Ecto neural progenitor cell (in vitro differentiated cells): ENCODE results near the gene SCN3B.
"Not testable (repeated sequence)": the region's sequence is repeated elsewhere in the genome, so short reads cannot be mapped to it uniquely, and the experiment has no call there.

ENCODE experiments used
- DNase-seq: peaks from one replicate; pipeline ENCODE4 v3.0.0-alpha.2; 2018; ENCODE audit warnings: low spot score

The SCN3B gene, protein sequence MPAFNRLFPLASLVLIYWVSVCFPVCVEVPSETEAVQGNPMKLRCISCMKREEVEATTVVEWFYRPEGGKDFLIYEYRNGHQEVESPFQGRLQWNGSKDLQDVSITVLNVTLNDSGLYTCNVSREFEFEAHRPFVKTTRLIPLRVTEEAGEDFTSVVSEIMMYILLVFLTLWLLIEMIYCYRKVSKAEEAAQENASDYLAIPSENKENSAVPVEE

DNA sequence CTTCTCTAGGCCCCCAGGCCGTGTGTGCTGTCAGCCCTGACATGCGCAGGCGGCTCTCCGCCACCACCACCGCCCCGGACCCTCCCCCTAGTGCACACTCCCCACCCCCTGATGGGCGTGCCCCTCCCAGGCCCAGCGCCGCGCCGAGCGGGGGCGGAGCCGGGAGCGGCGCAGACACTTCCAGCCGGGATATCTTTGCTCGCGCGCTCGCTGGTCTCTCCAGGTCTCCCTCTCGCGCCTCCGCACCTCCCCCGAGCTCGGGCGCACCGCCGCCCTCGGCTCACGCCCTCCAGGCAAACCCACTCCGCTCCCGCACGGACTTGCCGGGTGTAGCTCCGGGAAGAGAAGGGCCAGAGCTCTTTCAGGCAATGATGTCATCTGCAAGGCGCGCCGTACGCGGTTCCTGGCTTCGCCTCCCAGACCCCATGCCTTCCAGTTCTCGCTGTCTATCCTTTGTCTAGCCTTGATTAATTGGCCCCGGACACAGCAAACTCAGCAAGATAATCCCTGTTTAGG lies at the start of gene SCN3B:
Gene SCN3B, minus strand, starts transcription at position 59 of the 516 bp plus-strand sequence. CDS start 823 bp downstream, outside the sequence.
- DNase-seq, result peak; percentile 87

DNA sequence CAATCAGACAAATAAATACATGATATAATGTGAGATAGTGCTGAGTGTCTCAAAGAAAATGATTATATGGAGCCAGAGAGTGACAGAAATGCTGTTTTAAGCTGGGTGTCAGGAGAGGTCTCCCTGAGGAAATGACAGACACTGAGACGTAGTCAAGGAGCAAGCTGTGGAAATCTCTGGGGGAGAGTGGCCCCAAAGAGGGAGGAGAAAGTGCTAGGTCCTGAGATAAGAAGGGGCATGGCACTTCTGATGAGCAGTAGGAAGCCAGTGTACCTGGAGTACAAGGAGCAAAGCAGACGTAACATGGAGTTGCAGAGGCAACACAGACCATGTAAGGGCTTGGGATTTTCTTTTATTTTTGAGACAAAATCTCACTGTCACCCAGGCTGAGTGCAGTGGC lies 48.3 kb upstream of the SCN3B start:
- no peak for DNase-seq

DNA sequence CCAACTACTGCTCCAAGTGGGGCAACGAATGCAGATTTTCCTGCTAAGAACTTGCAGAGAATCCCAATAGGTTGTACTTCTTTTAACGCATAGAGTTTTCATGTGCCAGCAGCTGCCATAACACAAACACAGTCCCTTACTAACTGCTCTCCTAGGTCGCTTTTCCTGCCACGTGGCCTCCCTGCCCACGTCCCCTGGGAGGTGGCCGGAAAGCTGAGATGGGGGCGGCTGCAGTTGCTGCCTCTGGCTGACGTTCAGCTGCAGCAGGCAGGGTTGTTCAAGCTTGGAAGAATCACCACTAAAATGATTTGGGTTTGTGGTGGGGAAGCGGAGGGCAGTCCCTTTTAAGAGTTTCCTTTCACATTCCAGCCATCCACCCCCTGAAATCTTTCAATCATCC lies 47.7 kb upstream of the SCN3B start:
- DNase-seq, result no peak

DNA sequence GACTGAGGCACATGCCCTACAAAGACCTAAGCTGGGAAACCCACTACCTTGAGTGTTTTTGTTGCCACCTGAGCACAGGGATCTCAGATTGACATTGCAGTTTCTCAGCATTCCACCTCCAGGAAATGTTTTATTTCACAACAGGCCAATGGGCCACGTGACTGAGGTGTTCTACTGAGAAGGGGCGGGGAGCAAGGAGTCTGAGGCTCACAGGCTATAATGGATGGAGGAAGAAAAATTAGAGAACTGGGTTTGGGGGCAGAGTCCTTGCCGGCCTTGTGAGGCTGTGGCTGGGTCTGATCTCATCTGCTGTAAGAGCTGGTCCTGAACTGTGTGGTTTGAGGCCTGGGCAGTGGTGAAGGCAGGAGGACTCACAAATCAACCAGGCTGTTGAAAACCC lies 46.3 kb upstream of the SCN3B start:
- DNase-seq, result no peak

DNA sequence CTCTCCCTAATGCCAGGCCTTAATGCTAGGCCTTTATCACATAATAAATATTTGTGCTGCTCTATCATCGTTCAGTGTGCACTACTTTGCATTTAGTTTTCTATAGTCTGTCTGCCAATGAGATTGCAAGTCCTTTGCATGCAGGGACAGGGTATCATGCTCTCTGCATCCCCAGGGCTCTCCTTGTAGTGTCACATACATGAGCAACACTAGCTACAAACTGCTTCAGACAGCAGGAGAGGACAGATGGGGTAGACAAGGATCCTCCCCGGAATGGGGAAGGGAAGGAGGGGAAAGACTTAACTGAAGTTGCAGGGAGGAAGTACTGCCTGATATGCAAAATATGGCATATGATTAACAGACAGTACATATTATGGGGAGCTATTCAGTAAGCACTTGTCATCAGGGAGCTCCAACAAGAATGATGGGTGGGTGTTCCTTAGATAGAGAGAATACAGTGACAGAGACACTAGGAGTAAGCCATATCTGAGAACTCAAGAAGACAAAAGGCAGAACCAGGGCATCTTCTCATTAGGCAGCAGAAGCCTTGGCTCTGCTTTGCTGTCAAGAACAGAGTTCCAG lies 44.2 kb upstream of the SCN3B start:
- no peak for DNase-seq

DNA sequence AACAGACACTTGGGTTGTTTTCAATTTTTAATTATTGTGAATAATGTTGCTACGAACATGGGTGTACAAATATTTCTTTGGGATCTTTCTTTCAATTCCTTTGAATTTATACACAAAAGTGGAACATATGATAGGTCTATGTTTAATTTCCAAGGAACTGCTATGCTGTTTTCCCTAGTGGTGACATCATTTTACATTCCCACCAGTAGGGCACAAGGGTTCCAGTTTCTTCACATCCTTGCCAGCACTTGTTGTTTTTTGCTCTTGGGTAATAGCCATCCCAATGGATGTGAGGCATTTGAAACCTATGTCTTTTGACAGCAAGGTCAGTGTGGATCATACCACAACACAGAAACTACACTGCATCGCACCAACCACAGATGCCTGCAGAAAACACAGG lies 41.8 kb upstream of the SCN3B start:
- no peak for DNase-seq

DNA sequence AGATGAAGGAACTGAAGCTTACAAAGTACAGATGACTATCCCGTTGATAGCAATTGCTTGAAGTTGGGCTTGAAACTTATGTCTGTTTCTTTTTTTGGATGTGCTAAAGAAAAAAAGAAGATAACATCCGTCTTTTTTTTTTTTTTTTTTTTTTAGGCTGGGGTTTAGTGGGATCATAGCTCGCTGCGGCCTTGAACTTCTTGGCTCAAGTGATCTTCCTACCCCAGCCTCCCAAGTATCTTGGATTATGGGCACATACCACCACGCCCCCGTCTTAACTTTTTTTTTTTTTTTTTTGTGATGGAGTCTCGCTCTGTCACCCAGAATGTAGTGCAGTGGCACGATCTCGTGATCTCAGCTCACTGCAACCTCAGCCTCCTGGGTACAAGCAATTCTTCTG lies 40.8 kb upstream of the SCN3B start:
- DNase-seq, result no peak

DNA sequence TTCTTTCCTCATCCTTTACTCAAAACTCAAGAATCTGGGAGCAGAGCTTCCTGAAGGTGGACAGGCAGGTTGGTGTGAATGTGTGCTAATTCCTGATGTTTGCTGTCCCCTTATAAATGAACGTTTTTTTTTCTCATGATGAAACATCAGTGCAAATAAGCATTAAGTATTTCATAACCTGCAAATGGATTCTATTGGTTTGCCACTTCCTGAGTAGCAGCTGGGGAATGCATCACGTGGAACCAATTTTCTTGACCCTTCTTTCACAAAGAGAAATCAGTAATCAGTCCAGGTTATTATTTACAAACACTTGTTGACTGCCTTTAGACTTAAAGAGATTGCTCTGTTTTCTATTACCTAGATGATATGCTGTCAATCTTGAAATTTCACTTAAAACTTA lies 40.1 kb upstream of the SCN3B start:
- no peak for DNase-seq

DNA sequence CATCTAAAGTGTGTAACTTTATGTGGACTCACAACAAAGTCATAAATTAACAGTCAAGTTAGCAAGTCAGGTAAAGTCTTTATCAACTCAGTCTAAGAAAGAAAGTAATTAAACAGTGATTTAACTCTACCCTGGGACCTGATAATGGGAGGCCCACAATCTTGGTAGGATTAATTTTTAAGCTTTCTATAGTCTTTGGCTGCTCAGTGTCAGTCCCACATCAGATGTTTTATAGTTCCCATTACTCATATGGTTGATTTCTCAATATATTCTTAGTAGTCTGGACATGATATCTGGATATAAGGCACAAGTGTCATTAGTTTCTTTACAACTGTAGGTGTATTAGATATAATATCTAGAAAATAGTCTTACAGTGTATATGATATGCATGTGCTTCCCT lies 38.5 kb upstream of the SCN3B start:
- DNase-seq, result no peak

DNA sequence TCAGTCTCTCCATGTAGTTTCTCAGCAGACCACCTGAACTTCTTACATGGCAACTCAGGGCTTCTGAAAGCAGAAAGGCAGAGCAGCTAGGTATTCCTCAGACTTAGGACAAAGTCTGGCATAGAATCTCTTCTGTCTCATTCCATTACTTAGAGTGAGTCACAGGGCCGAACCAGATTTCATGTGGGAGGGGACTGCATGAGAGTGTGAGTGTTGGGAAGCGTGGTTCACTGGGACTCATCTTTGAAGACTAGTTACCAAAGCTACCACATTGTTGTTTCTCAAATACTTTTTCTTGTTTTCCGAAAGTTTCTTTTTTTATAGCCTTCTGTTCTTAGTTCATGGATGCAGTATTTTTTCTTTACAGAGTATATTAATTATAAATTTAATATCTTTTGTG lies 36.1 kb upstream of the SCN3B start:
- no peak for DNase-seq

DNA sequence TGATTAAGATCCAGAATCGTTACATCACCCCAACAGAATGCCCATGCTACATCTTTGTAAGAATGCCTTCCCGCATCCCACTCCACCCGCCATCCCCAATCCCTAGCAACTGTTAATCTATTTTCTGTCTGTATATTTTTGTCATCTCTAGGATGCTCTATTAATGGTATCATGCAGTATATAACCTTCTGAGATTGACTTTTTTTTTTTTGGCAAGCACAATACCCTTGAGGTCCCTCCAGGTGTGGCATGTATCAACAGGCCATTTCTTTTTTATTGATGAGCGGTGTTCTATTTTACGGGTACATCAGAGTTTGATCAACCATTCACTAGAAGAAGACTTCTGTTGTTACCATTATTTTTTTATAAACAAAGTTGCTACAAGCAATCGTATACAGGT lies 30.2 kb upstream of the SCN3B start:
- DNase-seq, result no peak

DNA sequence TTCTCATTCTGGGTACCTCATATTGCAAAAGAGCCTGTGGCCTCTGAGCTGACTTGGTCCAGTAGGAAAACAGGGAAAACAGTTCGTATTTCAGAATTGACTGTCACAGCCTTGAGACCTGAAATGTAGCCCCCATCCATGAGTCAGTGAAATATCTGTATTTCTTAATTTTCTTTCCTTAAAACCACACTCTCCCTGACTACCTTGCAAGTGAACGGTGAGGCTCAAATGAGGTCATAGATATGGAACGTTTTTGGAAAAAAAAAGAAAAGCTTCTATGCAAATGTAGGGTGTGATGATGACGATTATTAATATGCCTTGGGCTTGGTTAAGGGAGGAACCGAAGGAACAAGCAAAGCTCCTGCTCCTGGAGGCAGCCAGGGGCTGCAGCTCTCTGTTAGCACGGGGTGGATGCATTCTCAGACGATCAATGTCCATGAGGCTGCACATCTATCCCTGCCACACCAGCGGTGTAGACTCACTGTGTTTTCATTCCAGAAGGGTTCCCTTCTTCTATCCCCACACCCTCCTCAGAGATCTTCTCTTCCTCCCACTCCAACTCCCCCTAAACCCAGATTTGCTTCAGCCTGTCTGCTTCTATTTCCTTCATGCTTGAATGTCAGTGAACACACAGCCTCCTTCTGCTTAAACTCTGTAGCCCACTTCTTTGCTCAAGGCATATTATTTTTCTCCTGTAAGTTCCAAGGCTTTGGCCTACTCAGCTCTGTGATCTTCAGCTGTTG lies 29.2 kb upstream of the SCN3B start:
- DNase-seq, result no peak

DNA sequence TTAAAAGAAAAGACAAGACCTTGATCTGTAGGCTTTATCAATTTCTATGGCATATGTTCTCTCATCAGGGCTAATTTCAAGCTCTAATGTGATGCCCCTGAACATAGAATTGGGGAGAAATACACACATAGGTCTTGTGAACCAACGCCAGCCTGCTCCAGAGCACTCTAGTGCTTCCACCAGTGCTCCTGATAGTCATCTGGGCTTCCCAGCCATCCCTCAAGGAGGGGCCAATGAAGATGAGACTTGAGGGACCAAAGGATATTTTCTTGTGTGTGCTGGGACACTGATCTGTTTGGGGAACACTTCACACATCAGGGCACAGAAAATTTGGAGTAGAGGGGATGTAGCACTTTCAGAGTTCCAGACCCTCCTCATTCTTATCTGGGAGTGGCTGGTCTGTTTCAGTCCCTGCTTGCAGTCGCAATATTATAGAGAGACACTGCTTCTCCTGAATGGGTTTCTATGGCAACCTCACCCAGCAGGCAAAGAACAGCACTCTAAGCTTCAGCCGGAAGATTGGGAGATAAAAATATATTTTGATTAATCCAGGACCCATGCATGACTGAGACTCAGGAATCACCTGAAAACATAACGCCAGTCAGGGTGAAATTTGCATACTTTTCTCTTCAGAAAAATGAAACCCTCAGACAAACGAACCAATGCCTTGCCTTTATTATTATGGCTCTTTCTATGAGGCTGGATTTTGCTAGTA lies 28.4 kb upstream of the SCN3B start:
- no peak for DNase-seq

DNA sequence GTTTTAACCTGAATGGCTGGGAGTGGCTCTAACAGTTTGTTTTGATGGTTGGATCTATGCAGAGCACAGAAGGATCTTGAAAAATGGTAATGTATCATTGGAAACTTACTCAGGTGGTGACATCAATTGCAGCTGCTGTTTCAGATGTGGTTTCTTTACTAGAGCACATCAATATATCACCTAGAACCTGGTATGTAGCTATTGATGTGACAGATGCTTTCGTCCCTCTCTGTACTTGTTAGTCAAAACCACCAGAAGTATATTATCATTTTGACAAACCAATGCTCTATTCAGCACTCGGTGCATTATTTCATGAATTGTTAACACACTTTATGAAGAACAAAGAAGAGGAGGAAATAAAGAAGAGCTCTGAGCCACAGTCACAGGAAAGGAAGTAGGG lies 26.6 kb upstream of the SCN3B start:
- no peak for DNase-seq

DNA sequence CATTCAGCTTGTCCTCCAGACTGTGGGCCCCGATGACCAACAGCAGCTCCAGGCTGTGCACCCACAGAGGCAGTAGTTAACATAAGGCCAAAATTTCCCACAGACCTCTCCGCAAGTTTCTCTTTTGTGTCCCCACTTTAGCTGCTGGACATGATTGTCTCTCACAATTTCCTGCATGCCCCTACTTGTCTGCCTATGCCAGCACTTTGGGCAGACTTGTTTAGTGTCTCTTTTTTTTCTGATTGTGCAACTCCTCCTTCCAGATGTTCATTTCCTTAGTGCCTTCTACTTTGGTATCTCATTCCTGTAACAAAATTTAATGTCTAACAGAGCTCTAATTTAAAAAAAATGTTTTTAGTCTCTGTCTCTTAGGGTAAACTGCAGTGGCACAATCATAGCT lies 23.8 kb upstream of the SCN3B start:
- no peak for DNase-seq

DNA sequence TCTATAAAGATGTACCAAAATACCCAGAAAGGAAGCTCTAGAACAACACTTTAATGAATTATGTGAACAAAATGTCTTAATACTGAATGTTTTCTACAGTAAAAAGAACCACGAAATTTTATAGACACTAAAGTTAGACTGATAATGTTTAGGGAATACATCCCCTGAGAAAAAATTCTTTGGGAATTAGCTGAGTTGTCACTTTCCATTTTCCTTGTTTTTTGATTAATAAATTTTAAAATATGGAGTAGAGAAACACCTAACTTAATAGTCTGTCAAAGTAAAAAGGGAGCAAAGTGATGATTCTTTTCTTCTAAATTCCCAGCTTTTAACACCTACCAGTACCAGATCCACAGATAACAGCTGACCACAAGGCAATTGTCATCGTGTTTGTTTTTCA lies 23.1 kb upstream of the SCN3B start:
- DNase-seq, result no peak

DNA sequence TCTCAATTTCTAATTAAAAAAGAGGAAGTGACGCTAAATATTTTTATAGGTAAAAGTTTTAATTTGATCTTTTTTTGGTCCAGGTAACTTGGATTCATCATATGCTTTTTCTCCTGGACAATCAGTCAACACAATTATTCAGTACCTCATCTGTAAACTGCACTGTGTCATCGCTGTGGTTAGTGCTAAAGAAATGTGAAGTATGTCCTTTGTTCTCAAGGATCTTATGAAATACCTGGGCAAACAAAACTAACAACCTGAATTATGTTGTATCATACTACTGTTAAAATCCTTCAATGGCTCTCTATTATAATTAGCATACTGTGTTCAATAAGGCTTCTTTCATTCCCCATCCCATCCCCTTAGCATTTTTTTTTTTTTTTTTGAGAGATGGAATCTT lies 19.9 kb upstream of the SCN3B start:
- no peak for DNase-seq

DNA sequence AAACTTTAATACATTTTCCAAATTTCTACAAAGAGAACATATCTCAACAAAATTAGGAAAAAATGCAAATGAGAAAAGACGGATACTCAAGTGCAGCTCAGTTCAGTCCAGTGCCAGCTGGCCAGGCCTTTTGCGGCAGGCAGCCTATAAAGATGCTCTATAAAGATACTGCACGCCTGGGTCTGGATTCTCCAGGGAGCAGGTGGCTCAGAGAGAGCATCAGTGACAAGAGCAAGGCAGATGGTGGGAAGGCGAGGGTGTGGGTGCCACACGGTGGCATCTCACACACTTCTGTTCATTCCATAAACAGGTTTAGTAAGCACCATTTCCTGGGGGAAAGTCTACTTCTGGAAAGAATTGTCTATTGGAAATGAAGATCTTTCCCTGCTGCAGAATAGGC lies 18.1 kb upstream of the SCN3B start:
- DNase-seq, result no peak

DNA sequence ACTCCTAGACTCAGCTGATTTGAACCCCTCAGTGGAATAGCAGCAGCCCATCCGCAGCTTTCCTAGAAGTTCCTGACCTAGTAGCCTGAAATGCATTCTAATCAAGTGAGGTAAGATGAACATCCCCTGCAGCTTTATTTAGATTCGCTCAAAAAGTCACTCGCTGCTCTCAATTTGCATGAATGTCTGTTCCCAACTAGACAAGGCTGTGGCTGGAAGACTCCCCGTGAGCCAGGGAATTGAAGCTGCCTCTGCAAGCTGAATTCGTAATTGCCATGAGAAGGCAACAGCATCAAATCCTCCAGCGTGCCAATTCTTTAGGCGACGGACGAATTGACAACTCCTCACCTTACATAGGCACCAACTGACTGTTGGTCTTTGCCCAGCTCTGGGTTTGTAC lies 17.1 kb upstream of the SCN3B start:
- no peak for DNase-seq

DNA sequence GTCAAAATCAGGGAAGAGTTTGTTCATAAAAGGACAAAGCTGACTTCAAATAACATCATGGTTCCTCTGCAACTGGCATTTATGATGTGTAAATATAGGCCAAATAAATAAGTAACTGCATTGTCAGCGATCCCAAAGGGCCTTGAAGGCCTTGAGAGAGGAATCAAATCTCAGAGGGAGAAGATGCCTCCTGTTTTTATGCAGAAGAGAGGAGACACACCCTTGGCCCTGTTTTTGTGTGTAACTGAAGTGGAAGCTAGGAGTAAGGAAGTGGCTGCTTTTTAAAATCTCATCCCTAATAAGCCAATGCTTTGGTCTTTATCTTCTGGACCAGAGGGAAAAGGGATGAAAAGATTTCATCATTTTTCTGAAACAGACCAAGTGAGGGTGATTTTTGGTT lies 15.7 kb upstream of the SCN3B start:
- DNase-seq, result no peak

DNA sequence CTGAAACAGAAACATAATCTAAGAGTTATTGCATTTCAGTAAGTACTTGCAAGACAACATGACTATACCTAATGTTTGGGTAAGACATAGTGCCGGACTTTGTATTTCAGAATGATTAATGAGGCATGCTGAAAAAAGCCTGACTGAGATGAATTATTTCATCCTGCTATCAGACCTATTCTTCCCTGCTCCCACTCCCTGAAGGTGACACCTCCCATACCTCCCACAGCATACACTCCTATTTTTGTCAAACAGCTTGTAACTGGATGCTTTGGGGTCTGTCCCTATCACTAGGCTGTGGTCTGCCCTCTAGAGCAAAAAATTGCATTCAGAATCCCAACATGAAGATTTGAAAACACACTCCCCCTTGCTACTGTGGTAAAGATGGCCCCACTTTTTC lies 10.9 kb upstream of the SCN3B start:
- no peak for DNase-seq

DNA sequence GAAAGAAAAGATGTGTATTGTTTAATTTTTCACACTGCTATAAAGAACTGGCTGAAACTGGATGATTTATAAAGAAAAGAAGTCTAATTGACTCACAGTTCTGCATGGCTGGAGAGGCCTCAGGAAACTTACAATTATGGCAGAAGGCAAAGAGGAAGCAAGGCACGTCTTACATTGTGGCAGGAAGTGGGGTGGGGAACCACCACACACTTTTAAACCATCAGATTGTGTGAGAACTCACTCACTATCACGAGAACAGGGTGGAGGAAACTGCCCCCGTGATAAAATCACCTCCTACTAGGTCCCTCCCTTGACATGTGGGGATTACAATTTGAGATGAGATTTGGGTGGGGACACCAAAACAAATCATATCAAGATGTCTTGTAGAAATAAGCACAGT lies 5.5 kb upstream of the SCN3B start:
- DNase-seq, result not testable (repeated sequence)

DNA sequence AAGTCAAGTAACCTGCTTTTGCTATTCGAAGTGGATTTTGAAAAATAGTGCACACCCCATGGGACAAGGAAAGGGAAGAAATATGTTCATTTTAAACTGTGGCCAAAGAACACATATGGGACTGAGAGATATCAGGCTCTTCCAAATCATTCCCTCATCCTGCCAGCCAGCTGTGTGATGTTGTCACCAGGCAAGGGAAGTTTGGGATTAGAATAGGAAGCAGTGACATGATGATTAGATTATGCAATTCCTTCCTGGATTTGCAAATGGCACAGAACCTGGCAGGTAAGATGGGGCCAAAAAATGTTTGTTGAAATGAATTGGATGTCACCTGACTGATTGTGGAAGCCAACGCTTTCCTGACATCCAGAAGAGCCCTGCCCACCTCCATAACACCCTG lies 4.9 kb upstream of the SCN3B start:
- no peak for DNase-seq
